ENCODE results near the gene FAM107A.

FAM107A gene

GRCh38 chr3:58572013-58572633 is 5.1 kb downstream of the FAM107A start:
- H3K27me3 ChIP-seq, result no peaks in the 10 kb centered on the region
- H3K4me1 ChIP-seq, result peaks cover 7% of the 10 kb centered on the region
- H3K9me3 ChIP-seq, result no peaks in the 10 kb centered on the region
- no peak for TF ChIP-seq Cebpa-rat (IDR thresholded peaks at IDR 0.05)
- no peak overlapping the region for H3K4me3 ChIP-seq
- H3K27ac ChIP-seq, result no peak overlapping the region
- no peaks in the 10 kb centered on the region for H3K36me3 ChIP-seq
- no peak overlapping the region for H3K9ac ChIP-seq
- H3K4me2 ChIP-seq, result no peak overlapping the region
- no peaks in the 10 kb centered on the region for H4K20me1 ChIP-seq

- Histone ChIP-seq H3K4me1 (peaks cover 7% of the 10 kb centered on the region), H3K9me3 (no peaks in the 10 kb centered on the region), H4K20me1 (no peaks in the 10 kb centered on the region), H3K9ac (no peak overlapping the region), H3K4me2 (no peak overlapping the region), H3K4me3 (no peak overlapping the region), H3K27ac (no peak overlapping the region), H3K36me3 (no peaks in the 10 kb centered on the region), H3K27me3 (no peaks in the 10 kb centered on the region)
- TF ChIP-seq Cebpa-rat (IDR thresholded peaks at IDR 0.05), result no peak
Observed at GRCh38 chr3:58570851-58571250, 6.3 kb downstream of the FAM107A start.

DNA sequence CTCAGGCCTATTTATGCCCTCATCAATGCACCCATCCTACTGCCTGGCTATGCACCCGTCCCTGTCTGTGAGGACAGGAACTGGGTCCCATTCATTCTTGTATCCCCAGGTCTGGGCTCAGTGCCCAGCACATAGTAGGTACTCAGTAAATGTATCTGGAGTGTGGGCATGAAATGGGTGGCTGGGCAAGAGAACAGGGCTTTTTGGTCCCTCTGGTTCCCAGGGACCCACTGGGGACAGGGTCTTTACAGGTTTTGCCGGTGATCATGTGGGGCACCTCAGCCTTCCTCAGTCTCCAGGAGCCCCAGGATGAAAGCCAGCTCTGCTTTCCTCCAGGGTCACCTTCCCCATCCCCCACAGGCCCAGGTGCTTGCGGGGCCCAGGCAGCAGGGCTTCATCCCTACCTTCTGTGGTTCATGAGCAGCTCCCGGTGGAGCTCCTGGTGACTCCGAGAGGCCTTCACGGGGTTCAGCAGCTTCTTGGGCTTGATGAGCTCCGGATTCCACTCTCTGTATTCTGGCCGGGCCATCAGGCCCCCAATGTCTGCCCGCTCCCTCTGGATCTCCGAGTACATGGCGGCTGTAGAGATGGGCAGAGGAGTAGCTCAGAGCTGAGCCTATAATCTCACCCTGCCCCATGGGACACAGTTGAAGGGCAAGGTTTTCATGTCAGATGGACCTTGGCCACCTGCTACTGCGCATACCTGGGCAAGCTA is 7.7 kb downstream of the FAM107A start:
- H3K4me3 ChIP-seq, result no peak overlapping the region
- TF ChIP-seq Cebpa-rat (IDR thresholded peaks at IDR 0.05), result no peak
- no peaks in the 10 kb centered on the region for H3K9me3 ChIP-seq
- H3K27ac ChIP-seq, result 0 out of 2 replicates have a peak overlapping the region, but pooled peaks have one; percentile 4
- H3K9ac ChIP-seq, result peak overlapping the region; percentile 55; the same call in 1 of the 2 replicates
- no peaks in the 10 kb centered on the region for H3K36me3 ChIP-seq
- no peaks in the 10 kb centered on the region for H3K27me3 ChIP-seq
- H3K4me2 ChIP-seq, result no peak overlapping the region
- peaks cover 7% of the 10 kb centered on the region for H3K4me1 ChIP-seq
- no peaks in the 10 kb centered on the region for H4K20me1 ChIP-seq

- H3K9me3 ChIP-seq, result no peaks in the 10 kb centered on the region
- no peak overlapping the region for H3K4me3 ChIP-seq
- H3K27ac ChIP-seq, result 0 out of 2 replicates have a peak overlapping the region, but pooled peaks have one; percentile 4
- no peak overlapping the region for H3K4me2 ChIP-seq
- peaks cover 7% of the 10 kb centered on the region for H3K4me1 ChIP-seq
- H3K9ac ChIP-seq, result peak overlapping the region; percentile 55; the same call in 1 of the 2 replicates
- TF ChIP-seq Cebpa-rat (IDR thresholded peaks at IDR 0.05), result no peak
- no peaks in the 10 kb centered on the region for H4K20me1 ChIP-seq
- H3K27me3 ChIP-seq, result no peaks in the 10 kb centered on the region
- H3K36me3 ChIP-seq, result no peaks in the 10 kb centered on the region
Observed at GRCh38 chr3:58568572-58569286, 8.5 kb downstream of the FAM107A start.

DNA sequence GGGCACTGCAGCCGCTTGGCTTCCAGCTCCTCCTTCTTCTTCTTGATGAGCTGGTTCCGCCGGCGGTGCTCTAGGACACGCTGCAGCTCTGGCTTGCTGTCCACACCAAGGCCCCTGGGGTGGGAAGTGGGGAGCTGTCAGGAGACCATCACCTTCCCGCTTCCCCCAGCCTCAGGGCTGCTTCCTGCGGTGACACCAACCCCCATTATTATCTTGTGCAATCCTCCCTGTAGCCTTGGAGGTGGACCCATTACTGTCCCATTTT is 10.0 kb downstream of the FAM107A start:
- no peaks in the 10 kb centered on the region for H3K27me3 ChIP-seq
- H3K4me1 ChIP-seq, result peaks cover 7% of the 10 kb centered on the region
- no peak for TF ChIP-seq Cebpa-rat (IDR thresholded peaks at IDR 0.05)
- no peaks in the 10 kb centered on the region for H3K9me3 ChIP-seq
- no peak overlapping the region for H3K9ac ChIP-seq
- no peak overlapping the region for H3K27ac ChIP-seq
- H3K4me2 ChIP-seq, result no peak overlapping the region
- no peaks in the 10 kb centered on the region for H3K36me3 ChIP-seq
- H4K20me1 ChIP-seq, result no peaks in the 10 kb centered on the region
- no peak overlapping the region for H3K4me3 ChIP-seq

- H3K9me3 ChIP-seq, result no peaks in the 10 kb centered on the region
- H3K27me3 ChIP-seq, result no peaks in the 10 kb centered on the region
- TF ChIP-seq Cebpa-rat (IDR thresholded peaks at IDR 0.05), result no peak
- peaks cover 7% of the 10 kb centered on the region for H3K4me1 ChIP-seq
- no peak overlapping the region for H3K9ac ChIP-seq
- no peak overlapping the region for H3K4me2 ChIP-seq
- H3K4me3 ChIP-seq, result no peak overlapping the region
- no peaks in the 10 kb centered on the region for H3K36me3 ChIP-seq
- H3K27ac ChIP-seq, result no peak overlapping the region
- no peaks in the 10 kb centered on the region for H4K20me1 ChIP-seq
Observed at GRCh38 chr3:58566398-58567250, 10.6 kb downstream of the FAM107A start.

GRCh38 chr3:58565621-58566397 is 11.4 kb downstream of the FAM107A start:
- Histone ChIP-seq H3K4me2 (no peak overlapping the region), H3K4me3 (no peak overlapping the region), H3K27ac (no peak overlapping the region), H4K20me1 (no peaks in the 10 kb centered on the region), H3K9ac (no peak overlapping the region), H3K4me1 (peaks cover 7% of the 10 kb centered on the region), H3K9me3 (no peaks in the 10 kb centered on the region), H3K36me3 (no peaks in the 10 kb centered on the region), H3K27me3 (no peaks in the 10 kb centered on the region)
- TF ChIP-seq Cebpa-rat (IDR thresholded peaks at IDR 0.05), result no peak

DNA sequence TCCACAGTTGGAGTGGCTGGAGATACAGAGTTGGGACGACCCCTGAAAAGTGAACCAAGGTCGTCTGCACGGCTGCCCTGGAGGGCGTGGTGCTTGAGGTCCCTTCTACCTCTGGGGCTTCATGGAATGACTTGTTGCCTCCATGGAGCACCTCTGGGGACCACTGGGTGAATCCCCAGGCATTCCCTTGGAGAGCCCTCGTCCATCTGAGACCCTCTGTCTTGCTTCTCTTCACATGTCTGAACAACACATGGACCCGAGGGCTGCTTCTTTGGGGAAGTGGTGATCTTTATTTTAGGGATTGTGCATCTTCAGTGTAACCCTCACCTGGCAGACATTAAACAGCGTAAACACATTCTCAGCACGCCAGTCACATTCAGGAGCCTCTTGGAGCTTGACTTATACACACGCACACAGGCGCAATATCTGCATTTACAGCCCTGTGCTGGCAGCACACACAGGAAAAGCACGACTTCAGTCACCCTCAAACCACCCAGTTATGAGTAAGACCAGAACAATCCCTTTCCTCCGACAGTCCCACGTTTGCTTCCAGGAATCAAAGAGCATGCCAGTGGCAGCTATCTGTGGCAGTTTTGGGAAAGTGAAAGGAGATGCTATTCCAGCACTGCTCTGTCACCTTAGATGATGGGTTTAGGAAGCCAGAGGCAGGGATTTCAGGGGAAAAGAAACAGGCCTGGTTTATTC is 12.6 kb downstream of the FAM107A start:
- Histone ChIP-seq H3K4me1 (peaks cover 7% of the 10 kb centered on the region), H3K27me3 (no peaks in the 10 kb centered on the region), H3K9me3 (no peaks in the 10 kb centered on the region), H3K36me3 (no peaks in the 10 kb centered on the region), H3K27ac (no peak overlapping the region), H4K20me1 (no peaks in the 10 kb centered on the region), H3K4me3 (no peak overlapping the region), H3K4me2 (no peak overlapping the region), H3K9ac (no peak overlapping the region)
- no peak for TF ChIP-seq Cebpa-rat (IDR thresholded peaks at IDR 0.05)
